Trophoblast cell (in vitro differentiated cells and primary cell): ENCODE data around the gene LIPC.

Experiments used
- DNase-seq, 2 donors: peaks; one replicate each; pipeline ENCODE4 v3.0.0-alpha.2; 2016
- H2AFZ ChIP-seq: 2 replicates; pipeline ENCODE4 v1.6.1; 2013; ENCODE audit warnings: low read length, moderate library complexity, mild to moderate bottlenecking; ENCODE audit not compliant: insufficient read depth, poor library complexity
- H2AK5ac ChIP-seq: 2 replicates; pipeline ENCODE4 v1.6.1; 2013; ENCODE audit warnings: mild to moderate bottlenecking, low read length
- H2BK120ac ChIP-seq: 2 replicates; pipeline ENCODE4 v1.6.1; 2013; ENCODE audit warnings: low read length, mild to moderate bottlenecking, moderate library complexity; ENCODE audit not compliant: insufficient read depth, poor library complexity
- H2BK12ac ChIP-seq: 2 replicates; pipeline ENCODE4 v1.6.1; 2013; ENCODE audit warnings: mild to moderate bottlenecking, low read length, moderate library complexity
- H2BK5ac ChIP-seq: 2 replicates; pipeline ENCODE4 v1.6.1; 2013; ENCODE audit warnings: low read length, low read depth, moderate library complexity, mild to moderate bottlenecking; ENCODE audit not compliant: poor library complexity
- H3K14ac ChIP-seq: 2 replicates; pipeline ENCODE4 v1.6.1; 2013; ENCODE audit warnings: mild to moderate bottlenecking, low read length
- H3K18ac ChIP-seq: 2 replicates; pipeline ENCODE4 v1.6.1; 2013; ENCODE audit warnings: mild to moderate bottlenecking, low read length
- H3K23ac ChIP-seq: 2 replicates; pipeline ENCODE4 v1.6.1; 2013; ENCODE audit warnings: low read length
- H3K27ac ChIP-seq: 2 replicates; pipeline ENCODE4 v1.5.1; 2013; ENCODE audit warnings: low read depth, mild to moderate bottlenecking, inconsistent platforms, low read length, moderate library complexity
- H3K27me3 ChIP-seq: 2 replicates; pipeline ENCODE4 v1.6.1; 2013; ENCODE audit warnings: inconsistent platforms, mild to moderate bottlenecking, low read length, moderate library complexity; ENCODE audit not compliant: insufficient read depth
- H3K36me3 ChIP-seq, 2 experiments: 1 replicate in 1 of 2; 2 replicates in 1 of 2; pipeline ENCODE4 v1.6.1; 2013; ENCODE audit warnings: low read length in 2 of 2, mild to moderate bottlenecking in 2 of 2, moderate library complexity in 1 of 2; ENCODE audit not compliant: insufficient read depth in 2 of 2, control insufficient read depth in 1 of 2
- H3K4ac ChIP-seq: 2 replicates; pipeline ENCODE4 v1.6.1; 2013; ENCODE audit warnings: low read depth, mild to moderate bottlenecking, low read length, moderate library complexity
- H3K4me1 ChIP-seq, 2 experiments: 1 replicate in 1 of 2; 2 replicates in 1 of 2; pipeline ENCODE4 v1.6.1; 2013; ENCODE audit warnings: low read length in 2 of 2, mild to moderate bottlenecking in 2 of 2, moderate library complexity in 1 of 2; ENCODE audit not compliant: insufficient read depth in 2 of 2, control insufficient read depth in 1 of 2
- H3K4me2 ChIP-seq: 2 replicates; pipeline ENCODE4 v1.6.1; 2013; ENCODE audit warnings: inconsistent platforms, mild to moderate bottlenecking, low read length, moderate library complexity
- H3K4me3 ChIP-seq: 2 replicates; pipeline ENCODE4 v1.5.1; 2013; ENCODE audit warnings: mild to moderate bottlenecking, low read depth, low read length, inconsistent platforms
- H3K79me1 ChIP-seq: one replicate; pipeline ENCODE4 v1.6.1; 2013; ENCODE audit warnings: low read length
- H3K79me2 ChIP-seq: 2 replicates; pipeline ENCODE4 v1.6.1; 2013; ENCODE audit warnings: low read length, mild to moderate bottlenecking; ENCODE audit not compliant: control insufficient read depth, insufficient read depth, poor library complexity
- H3K9ac ChIP-seq: 2 replicates; pipeline ENCODE4 v1.6.1; 2013; ENCODE audit warnings: mild to moderate bottlenecking, low read length
- H3K9me3 ChIP-seq: 2 replicates; pipeline ENCODE4 v1.6.1; 2013; ENCODE audit warnings: low read depth, mild to moderate bottlenecking, control low read depth, inconsistent platforms, low read length; ENCODE audit not compliant: insufficient read depth
- H4K12ac ChIP-seq: 2 replicates; pipeline ENCODE4 v1.6.1; 2013; ENCODE audit warnings: low read depth, mild to moderate bottlenecking, low read length, moderate library complexity
- H4K8ac ChIP-seq: 2 replicates; pipeline ENCODE4 v1.6.1; 2013; ENCODE audit warnings: low read depth, mild to moderate bottlenecking, low read length, moderate library complexity
- H4K91ac ChIP-seq: one replicate; pipeline ENCODE4 v1.6.1; 2013; ENCODE audit warnings: low read depth, mild to moderate bottlenecking, low read length, moderate library complexity
- WGBS: extraction: QIAGEN DNeasy Blood & Tissue Kit; methylation state at CpG from one replicate; pipeline ENCODE4 v1.1.7; 2013; ENCODE audit warnings: missing lambda C conversion rate; ENCODE audit not compliant: insufficient read length, insufficient coverage; ENCODE audit errors: extremely low coverage; 5-methylcytosine and 5-hydroxymethylcytosine counted together

The LIPC gene

GRCh38 chr15:58588096-58588495, 156.3 kb downstream of the LIPC start:
- H3K23ac ChIP-seq = no peak overlapping the region
- no peaks in the 10 kb centered on the region for H3K79me2 ChIP-seq
- H2AK5ac ChIP-seq = no peak overlapping the region
- no peak overlapping the region for H4K91ac ChIP-seq
- H3K4ac ChIP-seq = no peak overlapping the region
- no peaks in the 10 kb centered on the region for H3K9me3 ChIP-seq
- no peaks in the 10 kb centered on the region for H3K79me1 ChIP-seq
- H2BK12ac ChIP-seq = no peak overlapping the region
- peaks cover 0 to 2% of the 10 kb centered on the region in 2 experiments for H3K4me1 ChIP-seq
- H4K8ac ChIP-seq = no peak overlapping the region
- no peak overlapping the region for H3K27ac ChIP-seq
- peak in 1 of 2 donors; percentile 14 for DNase-seq
- no peak overlapping the region for H3K9ac ChIP-seq
- H3K4me3 ChIP-seq = no peak overlapping the region
- H2BK120ac ChIP-seq = no peak overlapping the region
- no CpG with 5 or more reads among the region's 1 CpG for WGBS
- H2AFZ ChIP-seq = no peak overlapping the region
- H3K14ac ChIP-seq = no peak overlapping the region
- H3K36me3 ChIP-seq = no peaks in the 10 kb centered on the region
- H4K12ac ChIP-seq = no peak overlapping the region
- H3K4me2 ChIP-seq = no peak overlapping the region
- no peaks in the 10 kb centered on the region for H3K27me3 ChIP-seq
- no peak overlapping the region for H2BK5ac ChIP-seq
- H3K18ac ChIP-seq = no peak overlapping the region

GRCh38 chr15:58589047-58589446, 157.3 kb downstream of the LIPC start:
- Histone ChIP-seq H3K79me2 (no peaks in the 10 kb centered on the region), H3K4me3 (no peak overlapping the region), H3K4me2 (no peak overlapping the region), H3K79me1 (no peaks in the 10 kb centered on the region), H2AFZ (no peak overlapping the region), H3K27me3 (no peaks in the 10 kb centered on the region), H2BK5ac (no peak overlapping the region), H4K91ac (no peak overlapping the region), H3K23ac (no peak overlapping the region), H3K4ac (no peak overlapping the region), H4K12ac (no peak overlapping the region), H2AK5ac (no peak overlapping the region), H3K14ac (no peak overlapping the region), H3K36me3 (peaks cover 0 to 2% of the 10 kb centered on the region in 2 experiments), H2BK12ac (no peak overlapping the region), H3K9me3 (no peaks in the 10 kb centered on the region), H3K27ac (no peak overlapping the region), H3K18ac (no peak overlapping the region), H3K4me1 (peaks cover 0 to 2% of the 10 kb centered on the region in 2 experiments), H2BK120ac (no peak overlapping the region), H3K9ac (no peak overlapping the region), H4K8ac (no peak overlapping the region)
- WGBS = no CpG with 5 or more reads among the region's 3 CpGs
- peak in 1 of 2 donors; percentile 27 for DNase-seq

- no peak overlapping the region for H3K4me3 ChIP-seq
- H3K9me3 ChIP-seq = no peaks in the 10 kb centered on the region
- no CpG with 5 or more reads among the region's 1 CpG for whole genome bisulfite sequencing
- H3K36me3 ChIP-seq = peaks cover 0 to 2% of the 10 kb centered on the region in 2 experiments
- peak in 1 of 2 donors; percentile 59 for DNase-seq
- H4K12ac ChIP-seq = no peak overlapping the region
- no peaks in the 10 kb centered on the region for H3K79me1 ChIP-seq
- H3K4me1 ChIP-seq = no peaks in the 10 kb centered on the region
- no peaks in the 10 kb centered on the region for H3K27me3 ChIP-seq
- no peak overlapping the region for H3K4me2 ChIP-seq
- no peak overlapping the region for H2BK5ac ChIP-seq
- no peaks in the 10 kb centered on the region for H3K79me2 ChIP-seq
- no peak overlapping the region for H4K91ac ChIP-seq
- no peak overlapping the region for H2BK120ac ChIP-seq
- H3K23ac ChIP-seq = no peak overlapping the region
- H2AFZ ChIP-seq = no peak overlapping the region
- no peak overlapping the region for H3K18ac ChIP-seq
- H3K4ac ChIP-seq = no peak overlapping the region
- no peak overlapping the region for H3K9ac ChIP-seq
- no peak overlapping the region for H3K27ac ChIP-seq
- H2BK12ac ChIP-seq = no peak overlapping the region
- no peak overlapping the region for H3K14ac ChIP-seq
- H4K8ac ChIP-seq = no peak overlapping the region
- H2AK5ac ChIP-seq = no peak overlapping the region
Observed at GRCh38 chr15:58590236-58590635, 158.4 kb downstream of the LIPC start.

GRCh38 chr15:58590926-58591325, 159.1 kb downstream of the LIPC start:
- H3K9ac ChIP-seq = no peak overlapping the region
- H3K18ac ChIP-seq = no peak overlapping the region
- H3K79me2 ChIP-seq = no peaks in the 10 kb centered on the region
- no peak overlapping the region for H4K8ac ChIP-seq
- no CpG with 5 or more reads among the region's 1 CpG for WGBS
- H2BK120ac ChIP-seq = no peak overlapping the region
- no peak for DNase-seq
- no peak overlapping the region for H4K12ac ChIP-seq
- H2AK5ac ChIP-seq = no peak overlapping the region
- H3K27ac ChIP-seq = no peak overlapping the region
- no peak overlapping the region for H3K14ac ChIP-seq
- no peaks in the 10 kb centered on the region for H3K9me3 ChIP-seq
- no peak overlapping the region for H4K91ac ChIP-seq
- H3K27me3 ChIP-seq = no peaks in the 10 kb centered on the region
- H2AFZ ChIP-seq = no peak overlapping the region
- no peaks in the 10 kb centered on the region for H3K4me1 ChIP-seq
- H3K4me3 ChIP-seq = no peak overlapping the region
- no peak overlapping the region for H3K23ac ChIP-seq
- H3K4ac ChIP-seq = no peak overlapping the region
- no peak overlapping the region for H2BK5ac ChIP-seq
- H3K79me1 ChIP-seq = no peaks in the 10 kb centered on the region
- peaks cover 0 to 2% of the 10 kb centered on the region in 2 experiments for H3K36me3 ChIP-seq
- H2BK12ac ChIP-seq = no peak overlapping the region
- no peak overlapping the region for H3K4me2 ChIP-seq
